Vagina (tissue), 2 donors: ENCODE measurements around the gene NKAIN2. TPM values are rescaled to one million over a fixed set of nuclear protein-coding genes. Genes with fewer than 3 reads are reported as not detected.

Source experiments
- DNase-seq, 2 donors: peaks; one replicate each; pipeline ENCODE4 v3.0.0-alpha.2; 2017; ENCODE audit errors: extremely low spot score in 2 of 2
- H3K27ac ChIP-seq: fragments of 200-600 bp; sonication (generic); one replicate; pipeline ENCODE4 v1.5.1; 2019
- H3K27me3 ChIP-seq: fragments of 200-600 bp; sonication (generic); one replicate; pipeline ENCODE4 v1.5.1; 2019
- H3K36me3 ChIP-seq, 2 donors: fragments of 200-600 bp; sonication (generic); one replicate each; pipeline ENCODE4 v1.5.1; 2017 to 2019
- H3K4me1 ChIP-seq: fragments of 200-600 bp; sonication (generic); one replicate; pipeline ENCODE4 v1.5.1; 2019
- H3K4me3 ChIP-seq, 2 donors: fragments of 200-600 bp; sonication (generic); 1 replicate in 1 of 2; 2 replicates in 1 of 2; pipeline ENCODE4 v1.5.1; 2016 to 2019
- H3K9me3 ChIP-seq: fragments of 200-600 bp; sonication (generic); one replicate; pipeline ENCODE4 v1.5.1; 2019
- POLR2A ChIP-seq, 2 donors: fragments of 450-650 bp; IDR thresholded peaks; one replicate each; pipeline ENCODE4 v1.6.1; 2017; ENCODE audit warnings: antibody characterized with exemption in 2 of 2, mild to moderate bottlenecking in 2 of 2, moderate library complexity in 2 of 2
- POLR2AphosphoS5 ChIP-seq, 2 donors: sonication (generic); formaldehyde crosslinking; IDR thresholded peaks; one replicate each; pipeline ENCODE4 v1.9.0; 2017; ENCODE audit warnings: antibody characterized with exemption in 2 of 2, mild to moderate bottlenecking in 2 of 2, low read depth in 1 of 2; ENCODE audit not compliant: insufficient read depth in 1 of 2
- intact Hi-C: fragments of 100-400 bp; cut with DNase I; formaldehyde crosslinking; loops from one replicate; pipeline ENCODE4 v1.15.1; 2023
- total RNA-seq: library from RNA; depleted of rRNA; stranded (reverse); fragments of >200 nt; gene quantifications from one replicate; pipeline ENCODE4 v1.2.3, GENCODE V29; 2016
- TF ChIP-seq, protein P1 (sequence below), 3 experiments: fragments of 450-650 bp in 2 of 3; fragments of 200-600 bp in 1 of 3; sonication (generic) in 1 of 3; IDR thresholded peaks; one replicate each; pipeline ENCODE4 v1.5.1; 2017 to 2019; ENCODE audit warnings: antibody characterized with exemption in 3 of 3, mild to moderate bottlenecking in 2 of 3, moderate library complexity in 2 of 3

NKAIN2 gene
- total RNA-seq, 1 donor from 2014 or later = not detected

DNA sequence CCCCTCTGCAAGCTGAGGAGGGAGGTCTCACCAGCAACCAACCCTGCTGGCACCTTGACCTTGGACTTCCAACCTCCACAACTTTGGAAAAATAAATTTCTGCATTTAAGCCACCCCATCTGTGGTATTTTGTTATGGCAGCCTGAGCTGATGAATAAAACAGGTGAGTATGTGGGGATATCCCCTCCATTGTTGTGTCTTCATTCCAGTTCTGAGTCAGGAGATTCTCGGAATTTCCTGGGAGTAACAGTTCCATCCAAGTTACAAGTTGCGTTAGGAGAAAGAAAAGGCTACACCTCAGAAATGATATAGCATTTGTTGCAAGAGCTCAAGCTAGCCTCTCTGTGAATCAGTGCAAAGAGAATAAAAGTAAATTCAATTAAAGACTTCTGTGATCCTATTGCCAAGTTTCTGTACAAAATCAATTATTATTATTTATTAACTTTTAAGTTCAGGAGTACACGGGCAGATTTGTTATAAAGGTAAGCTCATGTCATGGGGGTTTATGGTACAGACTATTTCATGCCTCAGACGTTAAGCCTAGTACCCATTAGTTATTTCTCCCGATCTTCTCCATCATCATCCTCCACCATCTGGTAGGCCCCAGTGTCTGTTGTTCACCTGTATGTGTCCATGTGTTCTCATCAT lies 153.0 kb downstream of the NKAIN2 start:
- Histone ChIP-seq H3K27me3 (no peaks in the 10 kb centered on the region), H3K4me1 (no peaks in the 10 kb centered on the region), H3K9me3 (no peaks in the 10 kb centered on the region), H3K36me3 (no peaks in the 10 kb centered on the region), H3K27ac (no peak overlapping the region), H3K4me3 (no peak overlapping the region)
- TF ChIP-seq POLR2A (IDR thresholded peaks at IDR 0.05) (no peak), POLR2AphosphoS5 (IDR thresholded peaks at IDR 0.05; ENCODE audit: insufficient read depth in 1 of 2, low read depth in 1 of 2) (no peak)
- TF ChIP-seq, protein P1, sequence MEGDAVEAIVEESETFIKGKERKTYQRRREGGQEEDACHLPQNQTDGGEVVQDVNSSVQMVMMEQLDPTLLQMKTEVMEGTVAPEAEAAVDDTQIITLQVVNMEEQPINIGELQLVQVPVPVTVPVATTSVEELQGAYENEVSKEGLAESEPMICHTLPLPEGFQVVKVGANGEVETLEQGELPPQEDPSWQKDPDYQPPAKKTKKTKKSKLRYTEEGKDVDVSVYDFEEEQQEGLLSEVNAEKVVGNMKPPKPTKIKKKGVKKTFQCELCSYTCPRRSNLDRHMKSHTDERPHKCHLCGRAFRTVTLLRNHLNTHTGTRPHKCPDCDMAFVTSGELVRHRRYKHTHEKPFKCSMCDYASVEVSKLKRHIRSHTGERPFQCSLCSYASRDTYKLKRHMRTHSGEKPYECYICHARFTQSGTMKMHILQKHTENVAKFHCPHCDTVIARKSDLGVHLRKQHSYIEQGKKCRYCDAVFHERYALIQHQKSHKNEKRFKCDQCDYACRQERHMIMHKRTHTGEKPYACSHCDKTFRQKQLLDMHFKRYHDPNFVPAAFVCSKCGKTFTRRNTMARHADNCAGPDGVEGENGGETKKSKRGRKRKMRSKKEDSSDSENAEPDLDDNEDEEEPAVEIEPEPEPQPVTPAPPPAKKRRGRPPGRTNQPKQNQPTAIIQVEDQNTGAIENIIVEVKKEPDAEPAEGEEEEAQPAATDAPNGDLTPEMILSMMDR (IDR thresholded peaks at IDR 0.05) = no peak
- intact Hi-C loops = no loop called here
- DNase-seq = no peak

GRCh38 chr6:123962508-123962907 lies 158.8 kb downstream of the NKAIN2 start:
- H3K4me1 ChIP-seq = no peaks in the 10 kb centered on the region
- no peak overlapping the region for H3K4me3 ChIP-seq
- intact Hi-C loops = no loop called here
- no peaks in the 10 kb centered on the region for H3K9me3 ChIP-seq
- no peak for DNase-seq
- TF ChIP-seq POLR2AphosphoS5 (IDR thresholded peaks at IDR 0.05; ENCODE audit: insufficient read depth in 1 of 2, low read depth in 1 of 2) (peak in 1 of 2 donors; percentile 36), POLR2A (IDR thresholded peaks at IDR 0.05) (no peak)
- TF ChIP-seq, protein P1 (IDR thresholded peaks at IDR 0.05) = no peak
- H3K27ac ChIP-seq = no peak overlapping the region
- H3K36me3 ChIP-seq = no peaks in the 10 kb centered on the region
- H3K27me3 ChIP-seq = no peaks in the 10 kb centered on the region

DNA sequence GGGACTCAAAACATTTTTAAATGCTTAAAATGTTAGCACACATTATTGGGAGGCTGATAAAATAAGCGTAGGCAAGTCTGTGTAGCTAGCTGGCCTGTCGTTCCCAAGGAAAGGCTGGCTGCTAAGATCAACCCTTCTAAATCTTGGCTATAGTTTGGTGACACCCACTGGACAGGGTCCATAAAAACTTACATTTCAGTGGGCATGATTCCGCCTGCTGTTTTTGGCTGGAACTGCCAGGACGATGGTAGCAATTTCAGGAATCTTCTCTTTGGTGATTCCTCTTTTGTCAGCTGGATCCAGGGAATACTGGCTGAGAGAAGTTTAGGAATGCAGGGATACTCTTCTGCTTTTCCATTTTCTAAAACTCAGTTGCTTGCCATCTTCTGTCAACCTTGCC lies 162.2 kb downstream of the NKAIN2 start:
- no peak overlapping the region for H3K27ac ChIP-seq
- no peaks in the 10 kb centered on the region for H3K4me1 ChIP-seq
- TF ChIP-seq POLR2AphosphoS5 (IDR thresholded peaks at IDR 0.05; ENCODE audit: insufficient read depth in 1 of 2, low read depth in 1 of 2) = no peak
- TF ChIP-seq, protein P1 (IDR thresholded peaks at IDR 0.05) = no peak
- no peak for DNase-seq
- H3K36me3 ChIP-seq = no peaks in the 10 kb centered on the region
- no peak overlapping the region for H3K4me3 ChIP-seq
- no peaks in the 10 kb centered on the region for H3K9me3 ChIP-seq
- intact Hi-C loops = no loop called here
- H3K27me3 ChIP-seq = no peaks in the 10 kb centered on the region

DNA sequence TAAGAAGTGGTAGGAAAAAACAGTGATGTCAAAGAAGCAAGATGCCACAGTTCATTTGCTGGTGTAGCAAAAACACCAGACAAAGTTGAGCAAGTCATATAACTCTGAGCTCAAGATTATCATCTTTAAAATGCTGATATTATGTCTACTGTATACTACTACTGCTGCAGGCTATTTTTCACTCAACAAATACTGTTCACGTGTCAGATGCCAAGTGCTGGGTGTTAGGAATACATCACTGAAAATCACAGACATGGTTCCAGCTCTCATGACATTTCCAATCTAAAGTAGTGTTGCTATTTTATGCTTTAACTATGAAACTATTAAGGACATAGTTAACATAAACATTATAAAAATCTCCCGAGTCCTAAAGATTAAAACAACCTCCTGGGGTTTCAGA lies 163.0 kb downstream of the NKAIN2 start:
- intact Hi-C loops = no loop called here
- no peaks in the 10 kb centered on the region for H3K27me3 ChIP-seq
- H3K4me1 ChIP-seq = no peaks in the 10 kb centered on the region
- H3K4me3 ChIP-seq = no peak overlapping the region
- H3K27ac ChIP-seq = no peak overlapping the region
- DNase-seq = no peak
- H3K36me3 ChIP-seq = no peaks in the 10 kb centered on the region
- TF ChIP-seq, protein P1 (IDR thresholded peaks at IDR 0.05) = no peak
- TF ChIP-seq POLR2AphosphoS5 (IDR thresholded peaks at IDR 0.05; ENCODE audit: insufficient read depth in 1 of 2, low read depth in 1 of 2) (no peak), POLR2A (IDR thresholded peaks at IDR 0.05) (no peak)
- no peaks in the 10 kb centered on the region for H3K9me3 ChIP-seq

DNA sequence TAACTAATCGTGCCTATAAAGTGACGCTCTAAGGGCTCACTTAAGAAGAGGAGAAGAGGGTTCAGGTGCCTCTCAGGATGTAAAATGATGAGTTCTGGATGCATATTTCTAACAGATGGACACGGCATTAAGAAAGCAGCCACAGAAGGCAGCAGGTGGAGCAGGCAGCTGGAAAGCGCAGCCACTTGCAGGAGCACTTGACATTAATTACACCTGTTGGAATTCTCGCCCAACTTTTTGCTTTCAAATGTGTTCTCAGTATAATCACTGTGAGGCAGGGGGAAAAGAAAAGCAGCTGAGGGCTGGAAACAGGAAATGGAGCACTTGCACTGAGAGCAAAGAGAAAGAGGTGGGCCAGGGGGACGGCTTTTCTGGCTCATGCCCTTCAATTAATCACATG lies 164.2 kb downstream of the NKAIN2 start:
- Histone ChIP-seq H3K4me1 (no peaks in the 10 kb centered on the region), H3K4me3 (no peak overlapping the region), H3K27me3 (no peaks in the 10 kb centered on the region), H3K9me3 (no peaks in the 10 kb centered on the region), H3K36me3 (no peaks in the 10 kb centered on the region), H3K27ac (no peak overlapping the region)
- TF ChIP-seq POLR2AphosphoS5 (IDR thresholded peaks at IDR 0.05; ENCODE audit: insufficient read depth in 1 of 2, low read depth in 1 of 2) (no peak), POLR2A (IDR thresholded peaks at IDR 0.05) (no peak)
- TF ChIP-seq, protein P1 (IDR thresholded peaks at IDR 0.05) = no peak
- intact Hi-C loops = no loop called here
- no peak for DNase-seq
